Measurements from ENCODE around the gene APEX2. TPM values are rescaled to one million over a fixed set of nuclear protein-coding genes. Genes with fewer than 3 reads are reported as not detected.

The APEX2 gene
- total RNA-seq, 4 donors from 2014 or later: 5.4 to 10.1 (median 8.9) TPM

DNA sequence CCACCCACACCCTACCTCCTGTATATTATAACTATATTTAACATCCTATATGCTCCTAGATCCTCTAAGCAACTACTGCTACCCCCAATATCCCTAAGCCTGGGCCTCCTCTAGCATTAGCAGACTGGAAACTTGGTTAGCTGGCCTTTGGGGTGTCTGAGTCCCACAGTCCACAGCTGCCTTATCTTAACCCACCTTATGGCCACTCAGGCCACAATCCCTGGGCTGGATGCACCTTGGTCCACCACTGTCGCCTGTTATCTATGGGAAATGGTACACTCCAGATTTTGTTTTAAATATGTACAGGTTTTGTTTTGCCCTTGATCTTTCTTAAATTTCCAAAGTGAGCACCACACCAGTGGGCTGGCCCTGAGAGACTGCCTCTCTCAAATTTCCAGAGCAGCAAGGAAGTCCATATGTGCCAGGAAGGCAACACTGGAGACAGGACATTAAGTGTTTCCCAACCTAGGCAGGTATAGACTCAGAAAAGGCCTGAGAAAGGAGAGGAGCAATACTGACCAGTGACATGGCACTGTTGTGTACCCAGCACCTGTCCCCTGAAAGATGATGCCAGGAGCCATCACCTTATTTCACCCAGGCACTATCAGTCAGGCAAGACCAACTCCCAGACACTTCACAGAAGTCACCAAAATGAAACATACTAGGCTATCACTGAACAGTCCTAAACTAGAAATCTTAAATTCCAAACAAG lies 7.1 kb upstream of the APEX2 start:
- no peak for TF ChIP-seq EP300 (IDR thresholded peaks at IDR 0.05)
- no peak for TF ChIP-seq POLR2A (IDR thresholded peaks at IDR 0.05; ENCODE audit: low read depth)
- no peak for TF ChIP-seq POLR2AphosphoS5 (IDR thresholded peaks at IDR 0.05)
- TF ChIP-seq, protein P1, sequence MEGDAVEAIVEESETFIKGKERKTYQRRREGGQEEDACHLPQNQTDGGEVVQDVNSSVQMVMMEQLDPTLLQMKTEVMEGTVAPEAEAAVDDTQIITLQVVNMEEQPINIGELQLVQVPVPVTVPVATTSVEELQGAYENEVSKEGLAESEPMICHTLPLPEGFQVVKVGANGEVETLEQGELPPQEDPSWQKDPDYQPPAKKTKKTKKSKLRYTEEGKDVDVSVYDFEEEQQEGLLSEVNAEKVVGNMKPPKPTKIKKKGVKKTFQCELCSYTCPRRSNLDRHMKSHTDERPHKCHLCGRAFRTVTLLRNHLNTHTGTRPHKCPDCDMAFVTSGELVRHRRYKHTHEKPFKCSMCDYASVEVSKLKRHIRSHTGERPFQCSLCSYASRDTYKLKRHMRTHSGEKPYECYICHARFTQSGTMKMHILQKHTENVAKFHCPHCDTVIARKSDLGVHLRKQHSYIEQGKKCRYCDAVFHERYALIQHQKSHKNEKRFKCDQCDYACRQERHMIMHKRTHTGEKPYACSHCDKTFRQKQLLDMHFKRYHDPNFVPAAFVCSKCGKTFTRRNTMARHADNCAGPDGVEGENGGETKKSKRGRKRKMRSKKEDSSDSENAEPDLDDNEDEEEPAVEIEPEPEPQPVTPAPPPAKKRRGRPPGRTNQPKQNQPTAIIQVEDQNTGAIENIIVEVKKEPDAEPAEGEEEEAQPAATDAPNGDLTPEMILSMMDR (IDR thresholded peaks at IDR 0.05): no peak
- no peak overlapping the region for H3K4me3 ChIP-seq
- no peaks in the 10 kb centered on the region for H3K36me3 ChIP-seq
- H3K27ac ChIP-seq (replicated peaks in 1 of 4): no peak overlapping the region
- no peaks in the 10 kb centered on the region for H3K27me3 ChIP-seq
- H3K9me3 ChIP-seq: no peaks in the 10 kb centered on the region
- WGBS: 93% methylated on average over 1 of the region's 1 CpG
- DNase-seq (ENCODE audit: extremely low spot score): no peak
- intact Hi-C loops (cut with DNase I): no loop called here
- H3K4me1 ChIP-seq: no peaks in the 10 kb centered on the region

DNA sequence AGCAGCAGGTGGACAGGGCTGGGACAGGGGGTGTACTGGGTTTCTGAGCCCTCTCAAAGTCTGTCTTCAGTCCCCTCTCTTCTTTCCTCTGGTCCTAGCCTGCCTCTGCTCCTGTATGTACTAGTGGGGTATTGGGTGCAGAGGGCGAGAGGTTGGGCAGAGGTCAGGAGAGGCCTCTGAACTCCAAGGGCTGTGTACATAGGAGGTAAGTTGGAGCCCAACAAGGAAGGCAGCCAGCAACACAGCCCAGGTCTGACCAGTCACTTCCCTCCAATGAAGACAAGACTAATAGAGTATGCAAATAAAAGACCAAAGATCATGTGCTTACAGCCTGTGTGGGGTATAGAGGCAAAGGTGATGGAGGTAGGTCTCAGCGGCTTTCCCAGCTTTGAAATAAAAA lies 6.1 kb upstream of the APEX2 start, which contains the start of gene PFKFB1:
Gene PFKFB1, minus strand, starts transcription at position 90 of the 400 bp plus-strand sequence. CDS start 181 bp downstream, outside the sequence.
- no peaks in the 10 kb centered on the region for H3K27me3 ChIP-seq
- 79% methylated on average over 1 of the region's 2 CpGs for WGBS
- no peak within 1 kb of the TSS for H3K27ac ChIP-seq (replicated peaks in 1 of 4)
- H3K4me3 ChIP-seq: no peak within 1 kb of the TSS
- TF ChIP-seq POLR2A (IDR thresholded peaks at IDR 0.05; ENCODE audit: low read depth) (no peak), POLR2AphosphoS5 (IDR thresholded peaks at IDR 0.05) (no peak), EP300 (IDR thresholded peaks at IDR 0.05) (no peak)
- TF ChIP-seq, protein P1 (IDR thresholded peaks at IDR 0.05): no peak
- no peaks in the 10 kb centered on the region for H3K9me3 ChIP-seq
- no peak for DNase-seq (ENCODE audit: extremely low spot score)
- intact Hi-C loops (cut with DNase I): no loop called here
- H3K4me1 ChIP-seq: peaks cover 0 to under 1% (median 0%) of the 10 kb centered on the region in 4 donors
- H3K36me3 ChIP-seq: no peaks in the 10 kb centered on the region

DNA sequence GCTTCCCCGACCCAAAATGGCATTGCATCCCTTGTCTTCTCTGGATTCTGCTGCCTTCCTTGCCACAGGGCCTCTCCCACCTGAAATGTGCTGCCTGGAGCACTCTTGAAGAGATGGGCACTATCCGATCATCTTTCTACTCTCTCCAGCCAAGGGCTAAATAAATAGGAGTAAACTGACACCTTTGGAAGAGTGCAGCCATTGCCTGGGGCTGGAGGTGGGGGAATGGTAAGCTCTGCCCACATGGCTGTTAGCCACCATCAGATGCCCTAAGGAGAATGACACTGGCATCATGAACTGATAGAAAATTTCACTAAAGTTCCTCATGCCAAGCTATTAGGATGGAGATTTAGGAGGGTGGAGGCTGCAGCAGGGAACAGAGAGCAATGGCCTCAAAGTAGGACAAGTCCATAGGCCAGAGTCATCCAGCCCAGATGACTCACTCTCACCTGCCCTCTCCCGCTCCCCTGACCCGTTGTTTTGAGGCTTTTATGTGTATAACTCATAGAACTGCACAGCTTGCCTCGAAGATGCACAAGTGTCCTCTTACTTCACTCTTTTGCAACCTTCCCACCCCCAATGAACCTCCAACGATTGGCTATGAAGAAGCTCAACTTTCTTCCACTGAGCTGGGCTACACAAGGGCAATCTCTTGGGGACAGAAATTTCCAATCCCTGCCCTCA lies 5.4 kb upstream of the APEX2 start:
- no peak overlapping the region for H3K27ac ChIP-seq (replicated peaks in 1 of 4)
- TF ChIP-seq EP300 (IDR thresholded peaks at IDR 0.05): no peak
- no peak for TF ChIP-seq POLR2AphosphoS5 (IDR thresholded peaks at IDR 0.05)
- TF ChIP-seq, protein P1 (IDR thresholded peaks at IDR 0.05): no peak
- no peak for TF ChIP-seq POLR2A (IDR thresholded peaks at IDR 0.05; ENCODE audit: low read depth)
- no peak for DNase-seq (ENCODE audit: extremely low spot score)
- H3K4me3 ChIP-seq: no peak overlapping the region
- H3K9me3 ChIP-seq: no peaks in the 10 kb centered on the region
- H3K36me3 ChIP-seq: no peaks in the 10 kb centered on the region
- 64% methylated on average over 6 of the region's 6 CpGs for WGBS
- intact Hi-C loops (cut with DNase I): loop anchor here (5.0 kb wide), 1 partner anchor 358 kb away; no protein-coding TSS in a partner anchor
- H3K27me3 ChIP-seq: no peaks in the 10 kb centered on the region
- H3K4me1 ChIP-seq: peaks cover 0 to 4% (median 0%) of the 10 kb centered on the region in 4 donors

DNA sequence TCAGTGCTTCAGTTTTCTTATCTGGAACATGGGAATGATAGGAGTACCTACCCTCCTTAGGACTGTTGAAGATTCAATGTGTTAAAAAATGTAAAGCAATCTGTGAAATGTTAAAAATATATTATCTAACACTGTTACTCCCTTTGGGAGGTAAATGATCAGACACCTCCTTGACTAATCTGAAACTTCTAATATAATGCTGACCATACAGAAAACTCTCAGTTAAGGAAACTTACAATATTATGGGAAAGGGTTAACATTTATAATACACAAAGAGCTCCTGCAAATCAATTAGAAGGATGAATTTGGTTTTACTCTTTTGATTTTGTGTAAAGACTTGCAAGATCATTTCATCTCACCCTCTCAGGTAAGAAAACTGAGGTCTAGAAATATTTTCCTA lies 4.5 kb upstream of the APEX2 start:
- H3K27ac ChIP-seq (replicated peaks in 1 of 4): no peak overlapping the region
- H3K36me3 ChIP-seq: no peaks in the 10 kb centered on the region
- DNase-seq (ENCODE audit: extremely low spot score): no peak
- TF ChIP-seq EP300 (IDR thresholded peaks at IDR 0.05) (no peak), POLR2A (IDR thresholded peaks at IDR 0.05; ENCODE audit: low read depth) (no peak)
- TF ChIP-seq, protein P1 (IDR thresholded peaks at IDR 0.05): no peak
- H3K27me3 ChIP-seq: no peaks in the 10 kb centered on the region
- no peak overlapping the region for H3K4me3 ChIP-seq
- intact Hi-C loops (cut with DNase I): loop anchor here (5.0 kb wide), 1 partner anchor 358 kb away; no protein-coding TSS in a partner anchor
- H3K4me1 ChIP-seq: peaks cover 0 to 5% (median under 1%) of the 10 kb centered on the region in 4 donors
- H3K9me3 ChIP-seq: no peaks in the 10 kb centered on the region

Data from esophagus muscularis mucosa (tissue), 4 donors.